ENCODE results near the gene STK38. TPM values are rescaled to one million over a fixed set of nuclear protein-coding genes. Genes with fewer than 3 reads are reported as not detected.

STK38 gene
- total RNA-seq, 1 experiment from 2014 or later: 20.1 TPM

GRCh38 chr6:36566418-36566905, 19.2 kb upstream of the STK38 start:
- Histone ChIP-seq H3K4me1 (ENCODE audit: control insufficient read depth in 1 of 2, insufficient read depth in 2 of 2, low read length in 2 of 2) (peaks cover 0 to 10% of the 10 kb centered on the region in 2 experiments; a peak in 3 of 4 replicates), H3K27me3 (ENCODE audit: insufficient read depth, low read length) (no peaks in the 10 kb centered on the region), H3K4me3 (replicated peaks in 1 of 2; ENCODE audit: low read depth in 1 of 2, low read length in 2 of 2) (no peak overlapping the region), H3K9ac (ENCODE audit: low read length) (no peak overlapping the region), H3K9me2 (ENCODE audit: insufficient read depth) (no peaks in the 10 kb centered on the region), H2AFZ (ENCODE audit: low read depth, low read length, poor library complexity, severe bottlenecking) (peak overlapping the region; percentile 92), H3K79me2 (ENCODE audit: insufficient read depth, low read length) (no peaks in the 10 kb centered on the region), H3K27ac (ENCODE audit: low read depth, low read length) (no peak overlapping the region), H3K36me3 (ENCODE audit: control insufficient read depth in 1 of 2, insufficient read depth in 2 of 2, low read length in 2 of 2) (no peaks in the 10 kb centered on the region), H3K9me3 (ENCODE audit: control insufficient read depth in 1 of 2, insufficient read depth in 1 of 2, low read depth in 1 of 2, low read length in 2 of 2) (no peaks in the 10 kb centered on the region), H3K4me2 (ENCODE audit: low read length) (no peak overlapping the region), H4K20me1 (ENCODE audit: insufficient read depth) (no peaks in the 10 kb centered on the region)
- ATAC-seq (no peak), DNase-seq (ENCODE audit: low read depth, low spot score) (no peak)
- RAD21 ChIA-PET (ENCODE audit: low non-redundant PET in 1 of 2, low total read pairs in 2 of 2, uncharacterized antibody in 2 of 2, unreplicated experiment in 2 of 2): no interaction called here
- BruUV-seq (replicated peaks): no TSS peak
- TF ChIP-seq ZFX (IDR thresholded peaks at IDR 0.05) (no peak), ZBTB33 (IDR thresholded peaks at IDR 0.05; ENCODE audit: extremely low read depth, insufficient replicate concordance, low read length) (no peak), ZNF274 (IDR thresholded peaks at IDR 0.05; ENCODE audit: low read depth, low read length) (no peak), CBX3 (IDR thresholded peaks at IDR 0.05; ENCODE audit: low read depth) (no peak), EZH2 (IDR thresholded peaks at IDR 0.05) (no peak), FOSL1 (IDR thresholded peaks at IDR 0.05; ENCODE audit: low read depth) (no peak), CEBPB (IDR thresholded peaks at IDR 0.05; ENCODE audit: low read depth) (no peak)
- CTCF ChIA-PET: interaction anchor here (0.6 kb wide), 1 partner anchor 11 kb away, joined by 3 read pairs; no protein-coding TSS in a partner anchor
- POLR2A ChIA-PET: no interaction called here
- intact Hi-C loops (cut with micrococcal nuclease): no loop called here

GRCh38 chr6:36563928-36564284, 16.6 kb upstream of the STK38 start:
- no peak overlapping the region for H3K27ac ChIP-seq (ENCODE audit: low read depth, low read length)
- no peak overlapping the region for H2AFZ ChIP-seq (ENCODE audit: low read depth, low read length, poor library complexity, severe bottlenecking)
- intact Hi-C loops (cut with micrococcal nuclease): no loop called here
- no peaks in the 10 kb centered on the region for H3K9me3 ChIP-seq (ENCODE audit: control insufficient read depth in 1 of 2, insufficient read depth in 1 of 2, low read depth in 1 of 2, low read length in 2 of 2)
- no peaks in the 10 kb centered on the region for H4K20me1 ChIP-seq (ENCODE audit: insufficient read depth)
- H3K79me2 ChIP-seq (ENCODE audit: insufficient read depth, low read length): no peaks in the 10 kb centered on the region
- no peaks in the 10 kb centered on the region for H3K27me3 ChIP-seq (ENCODE audit: insufficient read depth, low read length)
- ChIA-PET POLR2A (no interaction called here), CTCF (no interaction called here), RAD21 (ENCODE audit: low non-redundant PET in 1 of 2, low total read pairs in 2 of 2, uncharacterized antibody in 2 of 2, unreplicated experiment in 2 of 2) (no interaction called here)
- H3K9ac ChIP-seq (ENCODE audit: low read length): no peak overlapping the region
- no peak overlapping the region for H3K4me3 ChIP-seq (replicated peaks in 1 of 2; ENCODE audit: low read depth in 1 of 2, low read length in 2 of 2)
- no peak overlapping the region for H3K4me2 ChIP-seq (ENCODE audit: low read length)
- peaks cover 0 to 10% of the 10 kb centered on the region in 2 experiments; a peak in 3 of 4 replicates for H3K4me1 ChIP-seq (ENCODE audit: control insufficient read depth in 1 of 2, insufficient read depth in 2 of 2, low read length in 2 of 2)
- H3K9me2 ChIP-seq (ENCODE audit: insufficient read depth): no peaks in the 10 kb centered on the region
- H3K36me3 ChIP-seq (ENCODE audit: control insufficient read depth in 1 of 2, insufficient read depth in 2 of 2, low read length in 2 of 2): no peaks in the 10 kb centered on the region
- DNase-seq (ENCODE audit: low read depth, low spot score) (no peak), ATAC-seq (no peak)
- no TSS peak for BruUV-seq (replicated peaks)
- TF ChIP-seq POLR2AphosphoS5 (IDR thresholded peaks at IDR 0.05; ENCODE audit: low read depth, low read length): no peak
- no peak for TF ChIP-seq FOSL1 (IDR thresholded peaks at IDR 0.05; ENCODE audit: low read depth)
- TF ChIP-seq JUND (IDR thresholded peaks at IDR 0.05): no peak
- TF ChIP-seq SIN3A (IDR thresholded peaks at IDR 0.05; ENCODE audit: low read depth): no peak
- no peak for TF ChIP-seq CTCF (IDR thresholded peaks at IDR 0.05 in 2 of 3, conservative IDR thresholded peaks at IDR 0.05 in 1 of 3; ENCODE audit: borderline replicate concordance in 1 of 3, insufficient read depth in 1 of 3, low read depth in 2 of 3, low read length in 2 of 3)
- TF ChIP-seq SP1 (IDR thresholded peaks at IDR 0.05; ENCODE audit: low read depth): no peak
- TF ChIP-seq CEBPB (IDR thresholded peaks at IDR 0.05; ENCODE audit: low read depth): no peak
- TF ChIP-seq EZH2phosphoT487 (IDR thresholded peaks at IDR 0.05; ENCODE audit: borderline replicate concordance): no peak
- no peak for TF ChIP-seq YY1 (IDR thresholded peaks at IDR 0.05; ENCODE audit: extremely low read depth, insufficient replicate concordance, low read depth, low read length)
- TF ChIP-seq CBX3 (IDR thresholded peaks at IDR 0.05; ENCODE audit: low read depth): no peak
- TF ChIP-seq TCF7L2 (IDR thresholded peaks at IDR 0.05; ENCODE audit: borderline replicate concordance, extremely low read depth, insufficient read depth, insufficient read length): no peak
- TF ChIP-seq ATF3 (IDR thresholded peaks at IDR 0.05): no peak

Measured in HCT116 (cell line).